Measurements from ENCODE around the gene PTBP3. TPM values are rescaled to one million over a fixed set of nuclear protein-coding genes. Genes with fewer than 3 reads are reported as not detected.

Gene PTBP3
- polyA plus RNA-seq, 10 donors = 12.4 to 23.3 (median 19.2) TPM

DNA sequence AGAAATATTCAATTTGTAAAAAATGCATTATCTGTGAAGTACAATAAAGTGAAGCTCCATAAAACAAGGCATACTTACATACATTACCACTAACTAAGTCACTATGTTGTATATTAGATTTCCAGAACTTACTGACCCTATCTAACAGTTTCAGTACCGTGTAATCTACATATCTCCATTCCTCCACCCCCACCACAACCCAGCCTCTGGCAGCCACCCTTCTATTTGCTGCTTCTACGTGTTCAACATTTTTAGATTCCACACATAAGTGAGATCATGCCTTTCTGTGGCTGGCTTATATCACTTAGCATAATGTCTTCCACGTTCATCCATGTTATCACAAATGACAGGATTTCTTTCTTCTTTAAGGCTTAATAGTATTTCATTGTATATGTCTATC, 31.3 kb upstream of the PTBP3 start:
- DNase-seq = no peak

GRCh38 chr9:112361601-112362000, 28.2 kb upstream of the PTBP3 start:
- peak in 2 of 3 donors; percentile 54 to 59 for DNase-seq

DNA sequence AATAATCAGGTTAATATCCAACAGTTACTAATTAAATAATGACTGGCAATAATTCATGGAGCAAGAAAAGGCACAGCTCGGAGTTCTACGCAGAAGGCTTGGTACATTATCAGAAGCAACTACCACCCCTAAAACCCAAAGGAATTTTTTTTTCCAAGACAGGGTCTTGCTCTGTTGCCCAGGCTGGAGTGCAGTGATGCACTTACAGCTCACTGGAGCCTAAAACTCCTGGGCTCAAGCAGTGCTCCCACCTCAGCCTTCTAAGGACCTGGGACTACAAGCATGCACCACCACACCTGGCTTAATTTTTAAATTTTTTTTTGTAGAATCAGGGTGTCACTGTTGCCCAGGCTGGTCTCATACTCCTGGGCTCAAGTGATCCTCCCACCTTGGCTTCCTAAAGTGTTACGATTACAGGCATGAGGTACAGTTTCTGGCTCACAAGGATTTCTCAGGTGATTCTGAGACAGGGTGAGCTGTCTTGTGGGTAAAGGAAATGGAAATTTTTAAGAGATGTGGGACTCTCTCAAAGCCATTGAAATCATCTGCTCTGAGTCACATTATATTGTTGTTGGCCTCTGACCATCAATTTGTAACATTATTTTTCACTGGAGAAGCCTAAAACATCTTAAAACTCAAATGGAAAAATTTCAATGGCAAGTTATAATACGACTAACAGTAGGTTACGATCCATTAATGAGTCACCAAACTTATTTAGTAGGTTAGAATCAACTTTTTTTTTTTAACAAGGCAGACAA, 26.8 kb upstream of the PTBP3 start:
- DNase-seq = no peak

DNA sequence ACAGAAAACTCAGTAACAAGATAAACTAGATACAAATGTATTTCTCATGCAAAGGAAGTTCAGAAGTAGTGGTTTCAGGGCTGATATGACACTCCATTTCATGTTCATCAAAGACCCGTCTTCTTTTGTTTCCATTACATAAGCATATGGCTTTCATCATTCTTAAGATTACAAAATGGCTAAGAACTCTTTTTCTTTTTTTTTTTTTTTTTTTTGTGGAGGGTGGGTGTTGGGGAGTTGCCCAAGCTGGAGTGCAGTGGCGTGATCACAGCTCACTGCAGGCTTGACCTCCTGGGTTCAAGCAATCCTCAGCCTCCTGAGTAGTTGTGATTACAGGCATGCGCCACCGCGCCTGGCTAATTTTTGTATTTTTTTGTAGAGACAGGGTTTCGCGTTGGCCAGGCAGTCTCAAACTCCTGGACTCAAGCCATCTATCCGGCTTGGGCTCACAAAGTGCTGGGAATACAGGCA, 22.0 kb upstream of the PTBP3 start:
- DNase-seq = no peak

DNA sequence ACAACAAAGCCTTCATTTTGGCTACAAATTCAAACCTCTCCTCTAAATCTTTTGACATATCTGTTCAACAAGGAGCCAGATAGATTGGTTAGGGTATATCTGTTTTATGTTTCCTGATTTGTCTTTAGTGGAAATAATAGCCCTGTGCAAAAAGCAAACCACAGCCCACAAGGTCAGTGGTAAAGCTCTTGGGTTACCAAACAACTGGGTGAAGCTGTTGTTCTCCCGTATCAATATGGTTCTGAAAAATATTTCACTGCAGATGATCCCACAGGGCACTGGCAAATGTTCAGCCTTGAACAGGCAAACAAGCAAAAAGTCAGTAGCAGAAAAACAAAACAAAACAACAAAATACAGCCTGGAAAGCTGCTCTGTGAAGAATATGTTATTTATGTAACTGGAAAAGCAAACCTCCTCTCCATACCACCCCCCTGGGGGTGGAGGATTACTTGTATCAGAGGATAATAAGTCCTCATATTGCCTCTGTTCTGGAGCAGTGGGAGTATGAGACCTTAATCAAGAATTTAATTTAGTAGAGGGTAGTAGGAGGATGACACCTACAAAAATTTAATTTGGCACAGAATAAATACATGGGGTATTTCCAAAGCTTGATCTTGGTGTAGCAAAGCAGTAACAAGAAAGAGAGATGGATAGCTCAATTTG, 20.8 kb upstream of the PTBP3 start:
- DNase-seq = no peak

DNA sequence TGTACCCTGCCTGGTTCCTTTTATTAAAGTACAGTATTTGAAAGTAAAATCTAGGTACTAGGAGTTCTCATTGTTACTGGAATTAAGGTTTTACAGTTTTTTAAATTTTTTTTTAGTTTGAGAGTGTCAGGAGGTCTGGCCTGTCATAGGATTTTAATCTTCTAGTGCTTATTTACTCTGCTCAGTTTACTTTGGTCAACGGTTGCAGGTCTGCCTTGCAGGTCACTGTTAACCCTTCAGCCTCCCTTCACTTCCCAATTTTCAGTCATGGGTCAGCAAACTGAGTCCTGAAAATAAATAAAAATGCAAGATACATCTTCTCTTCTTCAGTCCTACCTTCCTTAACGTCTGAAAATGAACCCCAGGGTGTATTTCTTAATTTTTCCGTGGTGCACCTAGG, 18.8 kb upstream of the PTBP3 start:
- DNase-seq = no peak

GRCh38 chr9:112351184-112351583, 17.8 kb upstream of the PTBP3 start:
- no peak for DNase-seq

- no peak for DNase-seq
Measured at GRCh38 chr9:112349008-112349333, 15.6 kb upstream of the PTBP3 start.

DNA sequence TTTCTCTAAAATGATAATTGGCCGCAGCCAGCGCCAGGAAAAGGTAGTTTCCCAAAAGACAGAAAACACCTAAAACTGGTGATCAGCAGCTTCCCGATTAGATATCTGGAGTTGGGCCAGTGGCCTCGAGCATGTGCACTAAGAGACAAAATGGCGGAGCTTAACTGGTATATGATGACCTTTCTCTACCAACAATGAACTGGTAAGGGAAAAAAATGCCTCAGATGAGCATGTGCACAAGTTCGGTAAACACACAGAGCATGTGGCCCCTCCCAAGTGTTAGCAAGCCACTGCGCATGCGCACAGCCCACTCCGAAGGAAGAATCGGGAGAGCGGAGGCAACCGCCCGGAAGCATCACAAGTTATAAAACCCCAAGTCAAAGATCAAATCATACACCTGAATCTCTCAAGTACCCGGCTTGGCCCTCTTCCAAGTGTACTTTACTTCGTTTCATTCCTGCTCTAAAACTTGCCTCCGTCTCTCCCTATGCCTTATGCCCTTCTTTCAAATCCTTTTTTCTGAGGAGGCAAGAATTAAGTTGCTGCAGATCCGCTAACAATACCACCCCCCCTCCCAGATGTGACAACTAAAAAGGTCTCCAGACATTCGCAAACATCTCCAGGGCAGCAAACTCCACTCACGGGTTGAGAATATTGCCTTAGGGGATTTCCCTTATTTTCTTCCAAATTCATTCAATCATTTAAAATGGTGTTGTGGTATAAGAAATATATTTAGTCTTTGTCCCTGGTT, 15.0 kb upstream of the PTBP3 start:
- peak; percentile 64 to 89 (median 82) for DNase-seq

DNA sequence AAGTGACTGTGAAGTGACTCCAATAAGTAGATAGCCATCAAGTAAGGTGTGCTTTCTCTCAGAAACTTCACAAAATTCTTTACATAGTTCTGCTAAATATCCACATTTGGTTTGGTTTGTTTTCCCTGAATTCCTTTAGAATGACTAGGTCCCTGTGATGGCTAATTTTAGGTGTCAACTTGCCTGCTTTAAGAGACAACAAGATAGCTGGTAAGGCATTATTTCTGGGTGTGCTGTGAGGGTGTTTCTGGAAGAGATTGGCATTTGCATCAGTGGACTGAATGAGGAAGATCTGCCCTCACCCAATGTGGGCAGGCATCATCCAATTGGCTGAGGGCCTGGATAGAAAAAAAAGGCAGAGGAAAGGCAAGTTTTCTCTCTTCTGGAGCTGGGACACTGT, 8.3 kb upstream of the PTBP3 start:
- DNase-seq = no peak

DNA sequence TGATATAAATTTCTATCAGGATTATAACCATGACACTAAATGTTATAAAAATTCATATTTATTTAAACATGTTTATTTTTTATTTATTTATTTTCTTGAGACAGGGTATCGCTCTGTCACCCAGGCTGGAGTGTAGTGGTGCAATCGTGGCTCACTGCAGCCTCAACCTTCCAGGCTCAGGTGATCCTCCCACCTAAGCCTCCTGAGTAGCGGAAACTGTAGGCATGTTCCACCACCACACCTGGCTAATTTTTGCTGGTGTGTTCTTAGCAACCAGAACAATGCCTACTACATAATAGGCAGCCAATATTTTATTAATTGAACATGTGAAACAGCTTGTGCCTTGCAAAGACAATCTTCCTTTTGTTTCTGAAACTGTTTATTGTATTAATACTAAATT, 6.5 kb upstream of the PTBP3 start:
- DNase-seq = no peak

DNA sequence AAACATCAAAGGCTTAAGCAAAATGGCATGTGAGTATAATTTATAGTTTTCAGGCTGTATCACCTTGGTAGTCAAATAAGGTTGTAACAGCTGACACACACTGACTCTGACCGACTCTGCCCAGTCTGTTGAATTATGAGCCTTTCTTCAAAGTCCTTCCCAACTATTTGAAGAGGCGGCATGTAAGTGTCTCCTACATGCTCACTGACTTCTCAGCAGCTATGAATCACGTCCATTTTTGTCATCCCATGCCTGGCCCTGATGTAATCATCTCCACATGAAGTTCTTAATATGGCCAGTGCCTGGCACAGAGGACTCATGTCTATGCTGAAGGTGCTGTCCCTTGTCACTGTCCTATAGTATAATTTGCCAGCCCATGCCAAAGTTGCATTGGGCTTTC, 5.1 kb upstream of the PTBP3 start:
- DNase-seq = no peak

DNA sequence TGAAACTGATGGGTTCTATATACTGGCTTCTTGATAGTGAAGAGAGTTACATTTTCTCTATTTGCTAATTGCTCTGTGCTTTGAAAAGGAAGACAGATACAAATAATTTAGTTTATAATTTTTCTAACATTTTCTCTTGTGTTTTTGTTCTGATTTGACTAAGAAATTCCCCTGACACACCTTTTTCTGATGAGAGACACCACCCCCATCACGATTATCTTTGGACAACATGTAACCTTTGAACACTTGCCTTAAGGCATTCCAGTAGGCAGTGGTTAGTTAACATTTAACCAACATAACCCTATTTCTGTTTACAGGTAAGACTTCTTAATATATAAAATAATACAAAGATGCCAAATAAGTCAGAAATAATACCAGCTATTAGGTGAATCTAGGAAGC, 4.1 kb upstream of the PTBP3 start:
- DNase-seq = no peak

DNA sequence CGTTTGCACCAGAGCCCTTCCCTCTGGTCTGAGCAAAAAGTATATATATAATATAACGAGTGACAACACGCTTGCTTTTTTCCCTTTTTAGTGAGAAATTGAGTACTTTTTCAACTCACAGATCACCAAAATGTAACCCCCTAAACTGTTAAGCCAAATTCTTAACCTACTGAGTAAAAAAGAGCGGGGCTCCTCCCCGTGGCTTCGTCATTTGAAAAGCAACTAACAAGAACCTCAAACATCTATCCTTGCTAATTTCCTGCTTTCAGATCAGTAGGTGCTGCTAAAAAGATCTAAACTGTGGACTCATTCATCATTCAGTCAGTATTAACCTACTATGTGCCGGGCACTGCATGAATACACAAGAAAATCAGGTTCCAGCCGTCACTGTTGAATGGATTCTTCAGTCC, 1.0 kb upstream of the PTBP3 start:
- peak in 2 of 3 donors; percentile 18 to 36 for DNase-seq

GRCh38 chr9:112333639-112334431, 416 bp upstream of the PTBP3 start:
- peak; percentile 97 to 99 (median 97) for DNase-seq

GRCh38 chr9:112332674-112332976, 794 bp downstream of the PTBP3 start:
- no peak for DNase-seq

DNA sequence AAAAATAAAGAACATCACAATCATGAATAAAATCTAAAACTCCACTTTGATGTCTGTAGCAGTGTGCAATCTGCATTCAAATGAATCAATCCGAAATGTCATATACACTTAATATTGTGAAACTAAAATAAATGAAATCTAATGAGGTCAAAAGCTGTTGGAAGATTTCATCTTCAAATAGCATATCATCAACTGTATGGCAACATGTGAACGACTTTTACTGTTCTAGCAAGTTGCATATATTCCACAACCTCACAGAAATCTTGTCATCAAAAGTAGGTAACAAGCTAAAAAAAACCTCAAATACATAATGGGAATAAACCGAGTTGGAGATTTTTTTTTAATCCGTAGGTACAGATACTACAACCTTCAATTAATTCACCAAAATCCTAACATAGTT, 1.2 kb downstream of the PTBP3 start:
- DNase-seq = no peak

- no peak for DNase-seq
Measured at GRCh38 chr9:112331674-112331952, 1.8 kb downstream of the PTBP3 start.

DNA sequence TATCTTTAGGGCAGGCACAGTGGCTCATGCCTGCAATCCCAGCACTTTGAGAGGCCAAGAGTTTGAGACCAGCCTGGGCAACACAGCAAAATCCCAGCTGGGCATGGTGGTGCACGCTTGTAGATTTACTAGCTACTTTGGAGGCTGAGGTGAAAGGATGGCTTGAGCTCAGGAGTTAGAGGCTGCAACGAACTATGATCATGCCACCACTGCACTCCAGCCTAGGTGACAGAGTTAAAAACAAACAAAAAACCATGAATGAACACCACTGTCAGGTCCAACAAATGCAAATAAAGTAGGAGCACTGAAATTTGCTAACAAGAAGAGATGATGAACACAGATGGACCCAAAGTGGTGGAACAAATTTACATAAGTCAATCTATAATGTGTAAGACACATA, 4.9 kb downstream of the PTBP3 start:
- DNase-seq = no peak

DNA sequence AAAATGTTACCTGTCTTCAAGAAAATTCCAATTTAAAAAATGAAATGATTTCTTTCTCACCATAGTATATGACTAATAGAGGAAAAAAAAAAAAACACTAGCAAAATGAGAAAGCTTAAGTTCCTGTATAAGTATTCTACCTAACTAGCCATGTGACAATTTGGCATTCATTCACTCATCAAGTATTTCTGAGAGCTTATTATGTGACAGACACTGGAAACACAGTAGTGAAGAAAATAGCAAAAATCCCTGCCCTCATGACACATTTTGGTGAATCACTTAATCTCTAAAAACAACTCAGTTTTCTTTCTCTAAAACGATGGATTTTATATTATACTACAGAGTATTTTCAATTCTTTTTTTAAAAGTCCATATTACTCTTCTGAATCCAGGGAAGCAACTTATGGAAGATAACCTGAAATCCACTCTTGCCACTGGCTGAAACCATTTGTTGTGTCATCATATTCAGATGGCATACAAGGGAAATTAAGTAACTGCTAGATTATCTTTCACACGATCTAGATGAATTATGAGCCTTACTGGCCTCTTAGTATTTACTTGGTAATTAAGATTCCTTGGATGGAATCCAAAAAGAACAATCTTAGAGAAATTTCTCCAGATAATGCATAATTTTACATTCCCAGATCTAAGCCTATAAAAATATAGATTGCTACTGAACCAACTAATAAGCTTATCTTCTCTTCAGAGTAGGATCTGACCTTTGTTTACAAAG, 5.5 kb downstream of the PTBP3 start:
- no peak for DNase-seq

GRCh38 chr9:112326194-112326593, 7.2 kb downstream of the PTBP3 start:
- peak in 2 of 3 donors; percentile 17 to 37 for DNase-seq

GRCh38 chr9:112325600-112325999, 7.8 kb downstream of the PTBP3 start:
- DNase-seq = no peak

All from muscle of back (tissue), 11 donors.